Osteocyte (in vitro differentiated cells): ENCODE results near the gene DNAJB1. TPM values are rescaled to one million over a fixed set of nuclear protein-coding genes. Genes with fewer than 3 reads are reported as not detected.

Experiments
- DNase-seq: peaks from one replicate; pipeline ENCODE4 v3.0.0; 2021; ENCODE audit warnings: mixed read lengths; ENCODE audit not compliant: unreplicated experiment; ENCODE audit errors: extremely low spot score
- H3K27ac Mint-ChIP-seq: one replicate; pipeline ENCODE4 v1.8.0; 2021; ENCODE audit warnings: mild to moderate bottlenecking, mixed read lengths; ENCODE audit not compliant: unreplicated experiment
- H3K27me3 Mint-ChIP-seq: one replicate; pipeline ENCODE4 v1.8.0; 2021; ENCODE audit warnings: mixed read lengths; ENCODE audit not compliant: unreplicated experiment
- H3K36me3 Mint-ChIP-seq: one replicate; pipeline ENCODE4 v1.8.0; 2021; ENCODE audit warnings: mixed read lengths; ENCODE audit not compliant: unreplicated experiment
- H3K4me1 Mint-ChIP-seq: one replicate; pipeline ENCODE4 v1.8.0; 2021; ENCODE audit warnings: mixed read lengths; ENCODE audit not compliant: unreplicated experiment
- H3K4me3 Mint-ChIP-seq: one replicate; pipeline ENCODE4 v1.8.0; 2021; ENCODE audit warnings: mild to moderate bottlenecking, moderate library complexity, mixed read lengths; ENCODE audit not compliant: unreplicated experiment
- H3K9me3 Mint-ChIP-seq: one replicate; pipeline ENCODE4 v1.8.0; 2021; ENCODE audit warnings: mixed read lengths; ENCODE audit not compliant: unreplicated experiment
- CTCF ChIP-seq: fragments of 200-600 bp; sonication (generic); IDR thresholded peaks from 2 replicates; pipeline ENCODE4 v1.5.0; 2021; ENCODE audit warnings: antibody characterized with exemption, mild to moderate bottlenecking, moderate library complexity
- total RNA-seq: library from RNA; stranded (reverse); gene quantifications from 2 replicates; pipeline ENCODE4 v1.2.1, GENCODE V29; 2021

The DNAJB1 gene
- total RNA-seq, 1 donor from 2014 or later: 80.0 TPM

- Mint-ChIP-seq H3K4me3 (no peak overlapping the region), H3K36me3 (peaks cover 19% of the 10 kb centered on the region), H3K4me1 (peaks cover 6% of the 10 kb centered on the region), H3K9me3 (no peaks in the 10 kb centered on the region), H3K27me3 (no peaks in the 10 kb centered on the region), H3K27ac (no peak overlapping the region)
- DNase-seq: no peak
- TF ChIP-seq CTCF: no peak
These were observed 35.8 kb downstream of the DNAJB1 start for GRCh38 chr19:14482172-14482941.

GRCh38 chr19:14480700-14481079 is 37.5 kb downstream of the DNAJB1 start:
- H3K36me3 Mint-ChIP-seq: peaks cover 9% of the 10 kb centered on the region
- H3K4me3 Mint-ChIP-seq: no peak overlapping the region
- no peaks in the 10 kb centered on the region for H3K27me3 Mint-ChIP-seq
- peaks cover 22% of the 10 kb centered on the region for H3K4me1 Mint-ChIP-seq
- DNase-seq: no peak
- no peak for TF ChIP-seq CTCF
- no peak overlapping the region for H3K27ac Mint-ChIP-seq
- H3K9me3 Mint-ChIP-seq: no peaks in the 10 kb centered on the region

- Mint-ChIP-seq H3K4me1 (peaks cover 26% of the 10 kb centered on the region), H3K36me3 (peaks cover 9% of the 10 kb centered on the region), H3K9me3 (no peaks in the 10 kb centered on the region), H3K27me3 (no peaks in the 10 kb centered on the region), H3K4me3 (no peak overlapping the region), H3K27ac (no peak overlapping the region)
- peak; percentile 86 for TF ChIP-seq CTCF
- DNase-seq: peak; percentile 91
These were observed 38.1 kb downstream of the DNAJB1 start for GRCh38 chr19:14479975-14480699.

- peaks cover 32% of the 10 kb centered on the region for H3K4me1 Mint-ChIP-seq
- no peaks in the 10 kb centered on the region for H3K9me3 Mint-ChIP-seq
- no peaks in the 10 kb centered on the region for H3K27me3 Mint-ChIP-seq
- no peak for TF ChIP-seq CTCF
- no peak overlapping the region for H3K27ac Mint-ChIP-seq
- peaks cover 9% of the 10 kb centered on the region for H3K36me3 Mint-ChIP-seq
- H3K4me3 Mint-ChIP-seq: no peak overlapping the region
- DNase-seq: no peak
These were observed 38.8 kb downstream of the DNAJB1 start for GRCh38 chr19:14479309-14479974.

- H3K36me3 Mint-ChIP-seq: peaks cover 9% of the 10 kb centered on the region
- no peaks in the 10 kb centered on the region for H3K27me3 Mint-ChIP-seq
- TF ChIP-seq CTCF: no peak
- H3K9me3 Mint-ChIP-seq: no peaks in the 10 kb centered on the region
- no peak overlapping the region for H3K27ac Mint-ChIP-seq
- DNase-seq: no peak
- H3K4me3 Mint-ChIP-seq: no peak overlapping the region
- H3K4me1 Mint-ChIP-seq: peaks cover 34% of the 10 kb centered on the region
These were observed 40.1 kb downstream of the DNAJB1 start for GRCh38 chr19:14478113-14478545.
